PFSK-1 (cell line): Measurements from ENCODE around the gene IQGAP2.

Source experiments
- POLR2AphosphoS5 ChIP-seq: IDR thresholded peaks from 2 replicates; pipeline ENCODE4 v1.6.1; 2012; ENCODE audit warnings: low read depth, mild to moderate bottlenecking, control low read depth, low read length, moderate library complexity
- REST ChIP-seq, 2 experiments: IDR thresholded peaks; 2 replicates each; pipeline versions ENCODE4 v1.6.1 to v1.8.0; 2011 to 2012; ENCODE audit warnings: low read depth in 2 of 2, low read length in 2 of 2, control low read depth in 1 of 2, inconsistent platforms in 1 of 2, mild to moderate bottlenecking in 1 of 2, moderate library complexity in 1 of 2; ENCODE audit not compliant: insufficient read depth in 1 of 2
- TAF1 ChIP-seq: IDR thresholded peaks from 2 replicates; pipeline ENCODE4 v1.6.1; 2012; ENCODE audit warnings: low read length, control low read depth, borderline replicate concordance; ENCODE audit not compliant: insufficient read depth

GRCh38 chr5:76402251-76402885 is 717 bp upstream of the IQGAP2 start:
- TF ChIP-seq REST (IDR thresholded peaks at IDR 0.05; ENCODE audit: insufficient read depth in 1 of 2, low read depth in 2 of 2, low read length in 2 of 2) (no peak), TAF1 (no peak), POLR2AphosphoS5 (no peak)
